Gastroesophageal sphincter (tissue), 3 donors: ENCODE results near the gene AUTS2.

Experiments
- EP300 ChIP-seq: sonication (generic); formaldehyde crosslinking; IDR thresholded peaks from one replicate; pipeline ENCODE4 v1.6.1; 2017; ENCODE audit warnings: antibody characterized with exemption, mild to moderate bottlenecking
- POLR2A ChIP-seq, 2 donors: fragments of 450-650 bp; IDR thresholded peaks; one replicate each; pipeline ENCODE4 v1.6.1; 2017; ENCODE audit warnings: antibody characterized with exemption in 2 of 2, mild to moderate bottlenecking in 2 of 2, moderate library complexity in 1 of 2
- POLR2AphosphoS5 ChIP-seq: sonication (generic); formaldehyde crosslinking; IDR thresholded peaks from one replicate; pipeline ENCODE4 v1.6.1; 2017; ENCODE audit warnings: antibody characterized with exemption
- TF ChIP-seq, protein P1 (sequence below), 4 experiments: fragments of 200-600 bp in 2 of 4; fragments of 450-650 bp in 2 of 4; sonication (generic) in 1 of 4; IDR thresholded peaks; one replicate each; pipeline ENCODE4 v1.5.1; 2017 to 2019; ENCODE audit warnings: antibody characterized with exemption in 4 of 4, mild to moderate bottlenecking in 2 of 4, moderate library complexity in 2 of 4

- TF ChIP-seq, protein P1, sequence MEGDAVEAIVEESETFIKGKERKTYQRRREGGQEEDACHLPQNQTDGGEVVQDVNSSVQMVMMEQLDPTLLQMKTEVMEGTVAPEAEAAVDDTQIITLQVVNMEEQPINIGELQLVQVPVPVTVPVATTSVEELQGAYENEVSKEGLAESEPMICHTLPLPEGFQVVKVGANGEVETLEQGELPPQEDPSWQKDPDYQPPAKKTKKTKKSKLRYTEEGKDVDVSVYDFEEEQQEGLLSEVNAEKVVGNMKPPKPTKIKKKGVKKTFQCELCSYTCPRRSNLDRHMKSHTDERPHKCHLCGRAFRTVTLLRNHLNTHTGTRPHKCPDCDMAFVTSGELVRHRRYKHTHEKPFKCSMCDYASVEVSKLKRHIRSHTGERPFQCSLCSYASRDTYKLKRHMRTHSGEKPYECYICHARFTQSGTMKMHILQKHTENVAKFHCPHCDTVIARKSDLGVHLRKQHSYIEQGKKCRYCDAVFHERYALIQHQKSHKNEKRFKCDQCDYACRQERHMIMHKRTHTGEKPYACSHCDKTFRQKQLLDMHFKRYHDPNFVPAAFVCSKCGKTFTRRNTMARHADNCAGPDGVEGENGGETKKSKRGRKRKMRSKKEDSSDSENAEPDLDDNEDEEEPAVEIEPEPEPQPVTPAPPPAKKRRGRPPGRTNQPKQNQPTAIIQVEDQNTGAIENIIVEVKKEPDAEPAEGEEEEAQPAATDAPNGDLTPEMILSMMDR (IDR thresholded peaks at IDR 0.05): no peak
- TF ChIP-seq POLR2A (IDR thresholded peaks at IDR 0.05): no peak
- TF ChIP-seq POLR2AphosphoS5: no peak
- TF ChIP-seq EP300: no peak
Measured at GRCh38 chr7:70347463-70348254, 749.4 kb downstream of the AUTS2 start.
